ENCODE results near the gene POLRMT.
"Not testable (repeated sequence)": the region's sequence is repeated elsewhere in the genome, so short reads cannot be mapped to it uniquely, and the experiment has no call there.

POLRMT gene

DNA sequence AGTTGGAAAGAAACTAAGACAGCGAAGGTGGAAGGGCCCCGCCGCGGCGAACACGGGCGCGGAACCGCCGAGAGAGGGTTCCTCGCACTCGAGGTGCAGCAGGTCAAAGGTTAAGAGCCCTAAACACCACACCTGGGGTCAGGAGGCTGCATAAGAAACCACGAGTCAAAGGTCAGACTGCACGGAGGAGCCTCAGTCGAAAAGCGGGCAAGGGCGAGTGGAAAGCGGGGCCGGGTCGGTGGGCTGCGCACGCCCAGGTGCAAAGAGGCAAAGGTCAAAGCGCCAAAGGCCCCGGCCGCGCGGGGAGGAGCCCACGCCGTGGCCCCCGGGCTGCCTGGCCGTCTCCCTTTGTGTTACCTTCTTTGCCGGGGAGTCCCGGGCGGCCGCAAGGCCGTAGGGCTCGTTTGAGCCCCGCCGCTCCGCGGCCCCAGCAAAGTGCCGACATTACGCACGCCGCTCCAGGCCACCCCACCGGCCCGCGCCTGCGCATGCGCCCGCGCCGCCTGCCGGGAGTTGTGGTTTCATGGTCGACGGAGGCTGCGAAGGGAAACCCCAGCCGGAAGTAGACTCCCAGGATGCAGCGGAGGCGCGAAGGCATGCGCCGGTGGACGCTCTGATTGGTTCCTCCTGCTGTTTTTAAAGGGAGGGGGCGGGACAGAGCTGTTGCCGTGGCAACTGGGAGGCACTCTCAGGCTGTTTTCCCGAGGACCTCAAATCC lies at the start of gene POLRMT:
Gene POLRMT (minus strand): TSS at position 470 of the 718 bp plus-strand sequence. CDS start 25 bp downstream, at position 445.
- DNase-seq (ENCODE audit: low read depth): peak; percentile 95

DNA sequence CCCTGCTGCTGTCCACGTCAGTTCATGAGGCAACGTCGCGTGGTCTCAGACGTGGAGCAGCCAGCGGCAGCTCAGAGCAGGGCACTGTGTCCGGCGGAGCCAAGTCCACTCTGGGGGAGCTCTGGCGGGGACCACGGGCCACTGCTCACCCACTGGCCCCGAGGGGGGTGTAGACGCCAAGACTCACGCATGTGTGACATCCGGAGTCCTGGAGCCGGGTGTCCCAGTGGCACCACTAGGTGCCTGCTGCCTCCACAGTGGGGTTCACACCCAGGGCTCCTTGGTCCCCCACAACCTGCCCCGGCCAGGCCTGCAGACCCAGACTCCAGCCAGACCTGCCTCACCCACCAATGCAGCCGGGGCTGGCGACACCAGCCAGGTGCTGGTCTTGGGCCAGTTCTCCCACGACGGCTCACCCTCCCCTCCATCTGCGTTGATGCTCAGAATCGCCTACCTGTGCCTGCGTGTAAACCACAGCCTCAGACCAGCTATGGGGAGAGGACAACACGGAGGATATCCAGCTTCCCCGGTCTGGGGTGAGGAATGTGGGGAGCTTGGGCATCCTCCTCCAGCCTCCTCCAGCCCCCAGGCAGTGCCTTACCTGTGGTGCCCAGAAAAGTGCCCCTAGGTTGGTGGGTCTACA lies 49.5 kb upstream of the POLRMT start:
- no peak for DNase-seq (ENCODE audit: low read depth)

DNA sequence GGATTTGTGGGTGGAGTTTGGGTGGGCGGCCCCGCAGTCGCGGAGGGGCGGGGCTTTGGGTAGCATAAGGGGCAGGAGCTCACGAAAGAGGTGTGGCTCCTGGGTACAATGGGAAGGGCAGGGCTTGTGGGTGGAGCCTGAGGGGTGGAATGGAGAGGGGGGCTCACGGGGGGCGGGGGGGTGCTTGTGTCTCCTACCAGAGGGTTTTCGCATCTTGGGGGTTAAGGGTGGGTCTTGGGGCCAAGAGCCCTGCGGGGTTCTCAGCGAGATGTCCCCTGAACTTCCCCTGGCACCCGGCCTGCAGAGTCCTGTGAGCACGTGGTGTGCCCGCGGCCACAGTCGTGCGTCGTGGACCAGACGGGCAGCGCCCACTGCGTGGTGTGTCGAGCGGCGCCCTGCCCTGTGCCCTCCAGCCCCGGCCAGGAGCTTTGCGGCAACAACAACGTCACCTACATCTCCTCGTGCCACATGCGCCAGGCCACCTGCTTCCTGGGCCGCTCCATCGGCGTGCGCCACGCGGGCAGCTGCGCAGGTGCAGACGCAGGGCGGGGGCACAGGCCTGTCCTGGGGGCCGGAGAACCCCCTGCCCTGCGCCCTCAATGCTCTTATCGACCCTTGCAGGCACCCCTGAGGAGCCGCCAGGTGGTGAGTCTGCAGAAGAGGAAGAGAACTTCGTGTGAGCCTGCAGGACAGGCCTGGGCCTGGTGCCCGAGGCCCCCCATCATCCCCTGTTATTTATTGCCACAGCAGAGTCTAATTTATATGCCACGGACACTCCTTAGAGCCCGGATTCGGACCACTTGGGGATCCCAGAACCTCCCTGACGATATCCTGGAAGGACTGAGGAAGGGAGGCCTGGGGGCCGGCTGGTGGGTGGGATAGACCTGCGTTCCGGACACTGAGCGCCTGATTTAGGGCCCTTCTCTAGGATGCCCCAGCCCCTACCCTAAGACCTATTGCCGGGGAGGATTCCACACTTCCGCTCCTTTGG lies 48.0 kb upstream of the POLRMT start:
- no peak for DNase-seq (ENCODE audit: low read depth)

DNA sequence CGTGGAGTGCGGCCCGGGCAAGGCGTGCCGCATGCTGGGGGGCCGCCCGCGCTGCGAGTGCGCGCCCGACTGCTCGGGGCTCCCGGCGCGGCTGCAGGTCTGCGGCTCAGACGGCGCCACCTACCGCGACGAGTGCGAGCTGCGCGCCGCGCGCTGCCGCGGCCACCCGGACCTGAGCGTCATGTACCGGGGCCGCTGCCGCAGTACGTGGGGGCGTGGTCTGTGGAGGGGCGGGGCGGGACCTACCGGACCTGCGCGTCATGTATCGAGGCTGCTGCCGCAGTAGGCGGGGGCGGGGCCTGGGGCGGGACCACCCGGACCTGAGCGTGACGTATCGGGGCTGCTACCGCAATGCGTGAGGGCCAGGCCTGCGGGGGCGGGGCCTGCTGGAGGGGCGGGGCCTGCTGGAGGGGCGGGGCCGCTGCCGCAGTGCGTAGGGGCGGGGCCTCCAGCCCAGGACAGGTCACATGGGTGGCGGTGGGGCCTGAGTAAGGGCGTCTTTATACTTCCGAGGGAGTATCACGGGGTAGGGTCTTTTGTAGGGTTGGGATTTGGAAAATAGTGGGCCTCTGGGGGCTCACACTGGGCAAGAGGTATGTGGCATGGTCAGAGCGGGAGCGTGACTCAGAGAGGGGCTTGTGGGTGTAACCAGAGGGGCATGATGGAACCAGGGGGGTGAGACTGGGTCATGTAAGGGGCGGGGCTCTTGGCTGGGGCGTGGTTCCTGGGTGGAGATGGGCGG lies 47.1 kb upstream of the POLRMT start:
- peak; percentile 99 for DNase-seq (ENCODE audit: low read depth)

DNA sequence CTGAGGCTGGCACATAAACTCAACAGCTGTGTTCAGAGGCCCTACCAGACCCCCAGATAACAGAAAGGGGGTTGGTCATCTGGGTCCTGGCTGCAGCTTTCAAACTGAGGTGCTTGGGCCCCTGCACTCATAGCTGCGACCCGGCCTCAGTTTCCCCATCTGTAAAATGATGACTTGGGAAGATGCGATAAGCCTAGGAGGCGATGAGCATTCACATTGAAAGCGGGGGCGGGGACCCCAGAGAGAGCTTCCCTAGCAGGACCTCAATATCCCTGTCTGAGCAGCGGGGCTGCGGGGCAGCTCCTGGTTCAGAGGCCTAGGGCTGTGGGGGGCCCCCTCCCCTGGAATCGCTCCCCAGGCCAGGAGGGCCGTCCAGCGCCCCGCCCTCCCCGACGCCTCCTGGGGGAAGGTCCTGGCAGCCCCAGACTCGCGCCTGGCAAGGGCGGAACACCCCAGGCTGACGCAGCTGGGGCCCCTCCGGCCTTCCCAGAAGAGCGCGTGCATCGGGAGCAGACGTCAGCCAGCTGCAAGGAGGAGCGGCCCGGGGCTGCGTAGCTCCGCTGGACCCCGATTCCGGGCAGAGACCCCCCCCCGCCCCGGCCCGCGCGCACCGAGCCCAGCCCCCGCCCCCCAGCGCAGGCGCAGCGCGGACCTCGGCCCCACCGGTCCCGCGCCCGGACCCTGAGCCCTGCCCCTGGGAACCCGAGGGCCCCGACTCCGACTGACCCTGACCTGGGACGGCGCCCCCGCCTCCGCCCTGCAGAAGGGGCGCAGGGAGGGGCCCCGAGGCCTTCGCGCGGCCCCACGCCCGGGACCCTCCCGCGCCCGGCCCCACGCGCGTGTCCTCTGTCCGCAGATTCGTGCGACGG lies 46.3 kb upstream of the POLRMT start:
- no peak for DNase-seq (ENCODE audit: low read depth)

DNA sequence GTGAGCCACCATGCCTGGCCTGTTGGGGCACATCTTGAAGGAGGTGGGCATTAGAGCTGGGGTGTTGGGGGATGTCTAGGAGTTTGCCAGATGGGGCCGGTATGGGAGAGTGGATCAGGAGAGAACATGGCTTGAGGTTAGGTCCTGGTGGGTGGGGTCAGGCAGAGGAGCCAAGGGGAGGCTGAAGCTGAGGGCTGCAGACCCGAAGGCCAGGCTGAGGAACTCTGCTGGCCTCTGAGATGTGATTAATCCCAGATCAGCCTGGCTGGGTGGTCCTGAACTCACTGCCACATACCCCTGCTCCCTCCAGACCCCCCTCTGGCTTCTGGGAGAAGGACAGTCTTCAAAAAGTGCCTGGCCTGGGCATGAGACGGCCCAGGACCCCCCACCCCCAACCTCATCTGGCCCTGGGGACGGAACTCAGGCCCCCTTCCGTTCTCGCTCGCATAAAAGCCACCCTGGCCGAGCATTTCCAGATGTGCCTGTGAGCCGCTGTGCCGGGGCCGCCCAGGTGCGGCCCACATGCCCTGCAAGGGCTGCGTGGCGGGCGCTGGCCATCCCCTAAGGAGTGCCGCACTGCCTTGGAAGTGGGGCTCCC lies 45.6 kb upstream of the POLRMT start:
- no peak for DNase-seq (ENCODE audit: low read depth)

DNA sequence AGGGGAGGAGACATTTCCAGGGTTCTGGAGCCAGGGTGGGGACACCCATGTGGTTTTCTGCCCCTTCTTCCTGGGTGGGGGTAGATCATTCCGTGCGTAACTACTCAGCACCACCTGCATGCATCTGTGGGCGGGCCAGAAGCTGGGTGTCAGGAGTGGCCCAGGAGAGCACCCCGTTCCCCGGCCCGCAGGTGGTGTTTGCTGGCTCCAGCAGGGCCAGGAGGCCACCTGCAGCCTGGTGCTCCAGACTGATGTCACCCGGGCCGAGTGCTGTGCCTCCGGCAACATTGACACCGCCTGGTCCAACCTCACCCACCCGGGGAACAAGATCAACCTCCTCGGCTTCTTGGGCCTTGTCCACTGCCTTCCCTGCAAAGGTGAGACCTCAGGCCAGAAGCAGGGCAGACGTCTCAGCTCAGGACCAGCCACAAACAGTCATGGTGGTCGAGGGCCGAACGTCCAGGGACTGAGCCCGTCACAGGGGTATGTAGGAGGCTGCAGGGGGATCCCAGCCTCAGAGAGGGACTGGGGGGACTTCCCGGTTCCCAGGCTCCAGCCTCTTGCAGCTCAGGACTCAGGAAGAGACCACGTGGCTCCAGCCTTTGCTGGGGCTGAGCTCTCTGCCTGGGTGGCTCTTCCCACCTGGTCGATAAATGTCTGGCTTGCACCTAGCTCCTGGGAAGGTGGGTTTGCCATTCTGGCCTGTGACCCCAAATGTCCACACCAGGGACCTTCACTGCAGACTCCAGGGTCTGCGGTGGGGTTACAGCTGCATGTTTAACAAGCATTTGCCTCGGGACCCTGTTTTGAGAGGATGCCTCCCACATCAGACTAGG lies 44.5 kb upstream of the POLRMT start:
- no peak for DNase-seq (ENCODE audit: low read depth)

DNA sequence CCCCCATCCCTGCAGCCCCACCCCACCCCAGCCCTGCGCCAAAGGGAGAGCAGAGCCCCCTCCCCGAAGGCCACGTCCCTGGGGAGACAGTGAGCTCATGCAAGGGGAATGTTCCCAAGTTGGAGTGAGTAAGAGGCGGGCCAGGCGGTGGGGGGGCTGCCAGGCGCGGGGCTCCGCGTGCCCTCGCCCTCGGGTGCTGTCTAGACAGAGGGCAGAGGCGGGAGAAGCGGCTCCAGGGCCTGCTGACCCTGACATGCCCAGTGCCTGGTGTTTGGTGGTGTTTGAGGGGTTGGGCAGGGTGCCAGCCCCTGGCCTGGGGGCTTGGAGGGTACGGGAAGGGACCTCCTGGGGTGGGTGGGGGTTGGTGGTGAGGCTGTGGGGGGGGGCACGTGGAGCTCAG lies 43.9 kb upstream of the POLRMT start:
- no peak for DNase-seq (ENCODE audit: low read depth)

DNA sequence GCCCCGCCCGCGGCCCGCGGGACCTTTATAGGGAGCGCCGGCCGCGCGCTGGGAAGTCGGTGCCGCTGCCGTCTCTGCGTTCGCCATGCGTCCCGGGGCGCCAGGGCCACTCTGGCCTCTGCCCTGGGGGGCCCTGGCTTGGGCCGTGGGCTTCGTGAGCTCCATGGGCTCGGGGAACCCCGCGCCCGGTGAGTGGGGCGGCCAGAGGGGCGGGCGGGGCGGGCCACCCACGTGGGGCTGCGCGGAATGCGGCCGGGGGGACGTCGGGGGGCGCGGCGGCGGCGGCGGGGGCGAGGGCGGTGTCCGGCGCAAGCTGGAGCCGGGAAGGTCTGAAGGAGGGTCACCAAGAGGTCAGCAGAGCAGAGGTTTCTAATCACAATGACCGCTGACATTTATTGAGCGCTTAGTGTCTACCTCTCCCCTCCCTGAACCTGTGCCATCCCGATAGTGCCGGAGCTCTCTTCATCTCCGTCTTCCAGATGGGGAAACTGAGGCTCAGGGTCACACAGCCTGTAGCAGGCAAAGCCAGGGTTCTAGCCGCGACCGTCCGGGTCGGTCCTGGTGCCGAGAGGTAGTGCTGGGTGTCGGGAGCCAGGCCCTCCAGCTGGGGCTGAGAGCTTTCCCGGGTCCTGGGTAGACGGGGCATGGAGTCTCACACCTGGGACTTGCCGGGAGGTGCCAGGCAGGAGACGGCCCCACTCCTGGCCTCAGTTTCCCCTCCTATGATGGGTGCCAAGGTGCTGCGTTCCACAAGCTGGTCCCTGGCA lies 43.2 kb upstream of the POLRMT start, which contains the start of gene FSTL3:
Gene FSTL3 (plus strand): TSS at position 54 of the 767 bp plus-strand sequence. CDS start 32 bp downstream, at position 86.
- DNase-seq (ENCODE audit: low read depth): no peak

DNA sequence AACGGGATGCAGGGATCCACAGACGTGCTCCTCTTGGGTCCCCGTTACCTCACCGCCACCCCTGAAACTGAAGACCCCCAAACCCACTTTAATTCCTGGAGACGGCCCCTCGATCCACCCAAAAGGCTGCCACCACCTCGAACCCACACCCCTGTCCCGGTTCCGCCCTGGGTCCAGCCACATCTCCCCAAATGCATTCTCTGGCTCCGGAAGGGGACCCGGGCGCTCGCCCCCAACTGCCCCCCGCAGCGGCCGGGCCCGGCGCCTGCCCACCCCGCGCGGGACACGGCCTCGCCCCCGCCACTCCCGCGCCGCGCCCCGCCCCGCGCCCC lies 42.6 kb upstream of the POLRMT start:
- no peak for DNase-seq (ENCODE audit: low read depth)

DNA sequence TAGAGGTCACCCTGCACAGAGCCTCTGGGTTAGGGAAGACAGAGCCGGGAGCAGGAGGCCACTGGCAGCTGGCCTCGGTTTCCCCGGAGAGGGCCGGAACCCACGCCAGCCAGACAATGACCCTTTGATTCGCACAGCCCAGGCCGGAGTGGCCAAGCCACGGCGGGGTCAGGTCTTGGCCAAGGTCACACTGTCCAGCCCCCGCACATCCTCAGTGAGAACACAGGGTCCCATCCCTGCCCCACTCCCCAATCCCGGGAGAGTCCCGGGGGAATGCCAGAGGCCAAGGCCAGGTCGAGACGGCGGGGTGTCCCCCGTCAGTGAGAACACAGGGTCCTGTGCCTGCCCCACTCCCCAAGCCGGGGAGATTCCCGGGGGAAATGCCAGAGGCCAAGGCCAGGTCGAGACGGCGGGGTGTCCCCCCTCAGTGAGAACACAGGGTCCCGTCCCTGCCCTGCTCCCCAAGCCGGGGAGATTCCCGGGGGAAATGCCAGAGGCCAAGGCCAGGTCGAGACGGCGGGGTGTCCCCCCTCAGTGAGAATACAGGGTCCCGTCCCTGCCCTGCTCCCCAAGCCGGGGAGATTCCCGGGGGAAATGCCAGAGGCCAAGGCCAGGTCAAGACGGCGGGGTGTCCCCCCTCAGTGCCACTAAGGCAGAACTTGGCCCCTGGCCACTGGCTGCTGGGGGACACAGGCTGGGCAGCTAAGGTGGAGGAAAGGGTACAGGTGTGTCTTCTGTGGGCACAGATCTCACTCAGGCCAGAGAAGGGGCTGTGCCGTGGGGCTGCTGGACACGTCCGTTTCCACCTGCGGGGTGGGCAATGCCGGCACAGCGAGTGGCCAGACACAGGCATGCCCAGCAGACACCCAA lies 41.2 kb upstream of the POLRMT start:
- DNase-seq (ENCODE audit: low read depth): no peak

DNA sequence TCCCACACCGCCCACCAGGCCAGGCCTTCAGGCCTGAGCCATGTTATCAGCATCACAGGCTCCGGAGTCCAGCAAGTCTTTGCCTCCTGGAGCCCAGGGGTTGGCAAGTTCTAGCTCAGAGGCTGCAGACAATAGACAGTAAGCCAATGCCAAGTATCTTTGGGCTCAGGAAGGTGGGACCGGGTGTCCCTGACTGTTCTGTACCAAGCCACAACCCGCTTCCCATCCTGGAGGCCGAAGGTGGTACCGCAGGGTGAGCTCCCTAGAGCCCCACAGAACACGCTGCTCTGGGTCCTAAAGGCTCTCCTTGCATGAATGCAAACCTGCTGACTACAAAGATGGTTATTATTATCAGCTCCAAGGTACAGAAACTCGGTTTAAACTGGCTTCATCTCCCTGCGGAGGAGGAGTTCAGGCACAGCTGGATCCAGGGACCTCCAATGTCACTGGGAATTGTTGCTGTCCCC lies 37.3 kb upstream of the POLRMT start:
- no peak for DNase-seq (ENCODE audit: low read depth)

DNA sequence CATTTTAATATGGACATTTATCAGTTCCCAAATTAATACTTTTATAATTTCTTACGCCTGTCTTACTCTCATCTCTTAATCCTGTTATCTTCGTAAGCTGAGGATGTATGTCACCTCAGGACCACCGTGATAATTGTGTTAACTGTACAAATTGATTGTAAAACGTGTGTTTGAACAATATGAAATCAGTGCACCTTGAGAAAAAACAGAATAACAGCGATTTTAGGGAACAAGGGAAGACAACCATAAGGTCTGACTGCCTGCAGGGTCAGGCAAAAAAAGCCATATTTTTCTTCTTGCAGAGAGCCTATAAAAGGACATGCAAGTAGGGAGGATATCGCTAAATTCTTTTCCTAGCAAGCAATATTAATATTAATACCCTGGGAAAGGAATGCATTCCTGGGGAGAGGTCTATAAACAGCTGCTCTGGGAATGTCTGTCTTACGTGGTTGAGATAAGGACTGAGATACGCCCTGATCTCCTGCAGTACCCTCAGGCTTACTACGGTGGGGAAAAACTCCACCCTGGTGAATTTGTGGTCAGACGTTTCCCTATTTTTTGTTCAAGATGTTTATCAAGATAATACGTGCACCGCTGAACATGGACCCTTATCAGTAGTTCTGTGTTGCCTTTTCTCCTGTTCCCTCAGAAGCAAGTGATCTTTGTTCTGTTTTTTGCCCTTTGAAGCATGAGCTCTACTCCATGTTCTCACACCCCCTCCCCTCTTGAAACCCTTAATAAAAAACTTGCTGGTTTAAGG lies 35.5 kb upstream of the POLRMT start:
- DNase-seq (ENCODE audit: low read depth): not testable (repeated sequence)

DNA sequence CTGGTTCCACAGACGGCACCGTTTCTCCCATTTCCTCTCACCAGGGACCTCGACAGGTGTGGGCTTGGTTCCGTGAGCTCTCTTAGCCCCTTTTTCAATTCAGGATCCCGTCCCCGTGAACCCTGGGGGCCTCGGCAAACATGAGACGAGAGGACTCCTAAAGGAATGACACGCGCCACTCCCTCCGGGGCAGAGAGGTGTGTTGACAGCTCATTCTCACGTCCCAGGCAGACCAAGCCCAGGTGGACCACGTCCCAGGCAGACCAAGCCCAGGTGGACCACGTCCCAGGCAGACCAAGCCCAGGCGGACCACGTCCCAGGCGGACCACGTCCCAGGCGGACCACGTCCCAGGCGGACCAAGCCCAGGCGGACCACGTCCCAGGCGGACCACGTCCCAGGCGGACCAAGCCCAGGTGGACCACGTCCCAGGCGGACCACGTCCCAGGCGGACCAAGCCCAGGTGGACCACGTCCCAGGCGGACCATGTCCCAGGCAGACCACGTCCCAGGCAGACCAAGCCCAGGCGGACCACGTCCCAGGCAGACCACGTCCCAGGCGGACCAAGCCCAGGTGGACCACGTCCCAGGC lies 33.7 kb upstream of the POLRMT start:
- not testable (repeated sequence) for DNase-seq (ENCODE audit: low read depth)

DNA sequence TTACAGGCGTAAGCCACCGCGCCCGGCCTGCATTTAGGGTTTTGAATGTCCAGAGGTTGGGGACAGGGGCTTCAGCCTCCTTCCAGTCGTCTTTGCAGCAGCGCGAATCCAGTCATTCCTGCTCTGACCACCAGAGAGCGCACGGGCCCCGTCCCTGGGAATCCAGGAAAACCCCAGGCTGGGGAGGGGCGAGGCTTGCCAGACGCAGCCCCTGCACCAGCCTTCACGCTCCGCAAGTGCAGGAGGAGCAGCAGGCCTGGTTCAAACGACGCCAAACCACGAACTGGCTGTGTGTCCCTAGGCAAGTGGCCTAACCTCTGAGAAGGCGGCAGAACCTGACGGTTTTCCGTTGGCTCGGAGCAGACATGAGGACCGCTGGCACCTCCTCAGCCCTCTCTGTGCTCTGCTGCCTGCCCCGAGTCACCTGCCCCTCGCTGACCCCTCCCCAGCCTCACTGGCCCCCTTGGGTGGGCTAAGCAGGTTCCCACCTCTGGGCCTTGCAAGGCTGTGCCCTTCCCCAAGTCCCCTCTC lies 31.6 kb upstream of the POLRMT start:
- DNase-seq (ENCODE audit: low read depth): peak; percentile 76

DNA sequence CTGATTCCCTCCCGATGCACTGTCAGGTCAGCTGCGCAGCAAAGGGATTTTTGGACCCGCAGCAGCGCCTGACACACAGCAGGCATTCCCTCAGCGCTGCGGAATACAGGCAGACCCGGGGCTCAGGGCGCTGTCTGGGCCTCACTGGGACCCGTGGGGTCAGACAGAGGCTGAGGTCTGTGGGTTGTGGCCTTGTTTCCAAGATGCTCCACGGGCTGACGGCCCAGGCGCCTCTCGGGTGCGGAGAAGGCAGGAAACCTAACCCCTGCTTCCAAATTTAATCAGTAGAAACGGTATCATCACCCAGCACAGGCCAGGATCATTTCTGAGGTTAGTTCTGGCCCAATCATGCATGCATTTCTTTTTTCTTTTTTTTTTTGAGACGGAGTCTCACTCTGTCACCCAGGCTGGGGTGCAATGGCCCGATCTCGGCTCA lies 30.4 kb upstream of the POLRMT start:
- no peak for DNase-seq (ENCODE audit: low read depth)
